Mucosa of descending colon (tissue), 3 donors: Measurements from ENCODE around the gene DNAJB13. TPM values are rescaled to one million over a fixed set of nuclear protein-coding genes. Genes with fewer than 3 reads are reported as not detected.
A peak's percentile ranks its signal among the peaks of the same experiment; 100 is the strongest.

Experiments used
- ATAC-seq: fragments of 200-7000 bp; cut with Tn5 transposase; one replicate; pipeline ENCODE4 v1.9.1; 2020; ENCODE audit warnings: mild to moderate bottlenecking, moderate library complexity
- DNase-seq, 3 donors: peaks; one replicate each; pipeline ENCODE4 v3.0.0-alpha.2; 2020
- H3K36me3 ChIP-seq: fragments of 200-600 bp; one replicate; pipeline ENCODE4 v1.8.0; 2021; ENCODE audit warnings: low read depth, mild to moderate bottlenecking
- H3K4me1 ChIP-seq: fragments of 200-600 bp; one replicate; pipeline ENCODE4 v1.8.0; 2021; ENCODE audit warnings: low read depth, mild to moderate bottlenecking
- H3K4me3 ChIP-seq: fragments of 200-600 bp; one replicate; pipeline ENCODE4 v1.8.0; 2021; ENCODE audit warnings: mild to moderate bottlenecking
- H3K9me3 ChIP-seq: fragments of 200-600 bp; one replicate; pipeline ENCODE4 v1.8.0; 2021; ENCODE audit warnings: mild to moderate bottlenecking
- intact Hi-C, 2 donors: fragments of 100-400 bp; cut with DNase I in 1 of 2; cut with micrococcal nuclease in 1 of 2; formaldehyde crosslinking; loops; one replicate each; pipeline versions ENCODE4 v1.11.0 to v1.11.1; 2022; cut with DNase I, micrococcal nuclease
- total RNA-seq, 3 donors: library from RNA; stranded (reverse); fragmentation: NEBNext Ultra II Directional in 2 of 3; extraction: Animal tissue kit (Norgen Biotek cat#: 25700) in 2 of 3; gene quantifications; one replicate each; pipeline versions ENCODE4 v1.2.1 to v1.2.4, GENCODE V29; 2021 to 2023
- TF ChIP-seq, protein P1 (sequence below): fragments of 200-600 bp; IDR thresholded peaks from one replicate; pipeline ENCODE4 v1.8.0; 2022; ENCODE audit warnings: antibody characterized with exemption, mild to moderate bottlenecking
- donor health status: DM: no; HTN: no; CAD: no; lungs with moderate emphysema.
- donor health status: DM: no; HTN: no; CAD: no.
- donor health status: DM: no; HTN: yes; CAD: no.

The DNAJB13 gene
- total RNA-seq, 3 donors from 2014 or later = not detected

DNA sequence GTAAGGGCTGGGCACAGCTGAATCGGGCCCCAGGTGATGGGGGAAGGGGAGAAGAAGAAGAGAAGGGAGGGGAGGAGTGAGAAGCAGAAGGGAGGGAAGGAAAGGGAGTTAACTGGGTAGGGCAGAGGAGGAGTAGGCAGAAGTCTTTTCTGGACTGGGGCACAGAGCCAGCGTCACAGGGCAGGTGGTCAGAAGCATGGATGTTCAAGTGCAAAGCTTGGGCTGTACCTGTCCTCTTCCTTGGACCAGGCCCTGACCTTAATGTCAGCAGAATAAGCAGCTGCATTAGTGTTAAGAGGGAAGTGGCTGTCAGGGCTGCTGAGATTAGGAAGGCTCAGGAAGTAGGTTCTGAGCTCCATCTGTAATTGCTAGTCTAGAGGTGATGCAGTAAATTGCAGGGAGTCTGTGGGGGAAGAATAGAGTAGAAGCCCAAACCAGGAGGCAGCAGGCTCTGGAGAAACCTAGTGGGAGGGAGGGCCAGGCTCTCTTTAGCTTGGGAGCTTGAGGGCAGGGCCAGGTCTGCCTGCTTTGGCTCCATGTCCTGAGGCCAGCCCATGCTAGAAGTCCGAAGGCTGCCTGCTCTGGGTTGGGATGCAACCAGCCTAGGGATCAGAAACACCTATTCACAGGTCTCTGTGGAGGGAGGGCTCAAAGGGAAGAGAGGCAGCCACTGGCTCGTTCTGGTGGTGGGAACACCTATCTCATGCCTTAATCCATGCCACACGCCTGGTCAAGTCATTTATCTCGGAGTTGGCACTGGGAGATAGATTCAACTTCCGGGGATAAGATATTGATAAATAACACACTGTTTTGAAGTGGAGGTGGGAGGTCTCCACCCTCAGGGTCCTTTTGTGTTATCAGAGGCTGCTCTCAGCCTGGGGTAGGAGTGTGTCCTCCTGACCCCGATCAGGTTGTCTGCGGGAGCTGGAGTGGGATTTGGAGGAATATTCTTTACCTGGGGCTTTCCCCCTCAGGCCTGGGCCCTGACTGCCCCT is 59.8 kb downstream of the DNAJB13 start:
- TF ChIP-seq, protein P1, sequence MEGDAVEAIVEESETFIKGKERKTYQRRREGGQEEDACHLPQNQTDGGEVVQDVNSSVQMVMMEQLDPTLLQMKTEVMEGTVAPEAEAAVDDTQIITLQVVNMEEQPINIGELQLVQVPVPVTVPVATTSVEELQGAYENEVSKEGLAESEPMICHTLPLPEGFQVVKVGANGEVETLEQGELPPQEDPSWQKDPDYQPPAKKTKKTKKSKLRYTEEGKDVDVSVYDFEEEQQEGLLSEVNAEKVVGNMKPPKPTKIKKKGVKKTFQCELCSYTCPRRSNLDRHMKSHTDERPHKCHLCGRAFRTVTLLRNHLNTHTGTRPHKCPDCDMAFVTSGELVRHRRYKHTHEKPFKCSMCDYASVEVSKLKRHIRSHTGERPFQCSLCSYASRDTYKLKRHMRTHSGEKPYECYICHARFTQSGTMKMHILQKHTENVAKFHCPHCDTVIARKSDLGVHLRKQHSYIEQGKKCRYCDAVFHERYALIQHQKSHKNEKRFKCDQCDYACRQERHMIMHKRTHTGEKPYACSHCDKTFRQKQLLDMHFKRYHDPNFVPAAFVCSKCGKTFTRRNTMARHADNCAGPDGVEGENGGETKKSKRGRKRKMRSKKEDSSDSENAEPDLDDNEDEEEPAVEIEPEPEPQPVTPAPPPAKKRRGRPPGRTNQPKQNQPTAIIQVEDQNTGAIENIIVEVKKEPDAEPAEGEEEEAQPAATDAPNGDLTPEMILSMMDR = no peak
- no peak for DNase-seq

DNA sequence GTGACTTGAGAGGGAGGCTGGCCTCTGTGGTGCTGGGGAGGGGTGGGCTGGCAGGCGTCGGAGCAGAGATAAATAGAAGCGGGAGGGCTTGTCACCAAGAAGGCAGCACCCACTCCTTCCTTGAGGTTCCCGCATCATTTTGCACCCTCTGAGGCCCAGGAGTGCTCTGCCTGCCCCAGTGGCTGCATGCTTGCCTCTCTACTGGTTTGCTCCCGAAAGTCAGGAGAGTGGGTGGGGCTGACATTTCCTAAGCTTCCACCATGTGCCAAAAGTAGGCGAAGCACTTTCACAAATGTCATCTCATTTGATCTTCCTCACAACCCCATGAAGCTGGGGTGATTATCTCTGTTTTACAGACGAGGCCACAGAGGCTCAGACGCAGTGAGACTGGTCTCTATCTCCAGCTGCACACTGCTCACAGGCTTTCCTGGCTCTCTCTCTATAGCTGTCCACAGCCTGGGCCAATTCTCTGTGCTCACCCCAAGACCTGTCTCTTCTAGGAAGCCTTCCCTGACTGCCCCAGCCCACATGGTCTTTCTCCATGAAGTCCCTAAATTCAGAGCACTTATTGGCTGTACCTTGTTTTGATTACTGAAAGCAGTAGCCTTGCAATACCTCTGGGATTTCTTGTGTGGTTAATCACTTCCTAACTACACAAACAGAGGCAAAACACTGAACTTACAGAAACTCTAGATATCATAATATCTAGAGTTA is 60.7 kb downstream of the DNAJB13 start:
- DNase-seq (no peak), ATAC-seq (peak; percentile 33)
- TF ChIP-seq, protein P1 = no peak

More for the DNA sequence above, 59.8 kb downstream of the DNAJB13 start:
- Histone ChIP-seq H3K4me1 (no peaks in the 10 kb centered on the region), H3K4me3 (no peak overlapping the region), H3K36me3 (no peaks in the 10 kb centered on the region), H3K9me3 (no peaks in the 10 kb centered on the region)
- intact Hi-C loops = no loop called here
- peak; percentile 13 for ATAC-seq

DNA sequence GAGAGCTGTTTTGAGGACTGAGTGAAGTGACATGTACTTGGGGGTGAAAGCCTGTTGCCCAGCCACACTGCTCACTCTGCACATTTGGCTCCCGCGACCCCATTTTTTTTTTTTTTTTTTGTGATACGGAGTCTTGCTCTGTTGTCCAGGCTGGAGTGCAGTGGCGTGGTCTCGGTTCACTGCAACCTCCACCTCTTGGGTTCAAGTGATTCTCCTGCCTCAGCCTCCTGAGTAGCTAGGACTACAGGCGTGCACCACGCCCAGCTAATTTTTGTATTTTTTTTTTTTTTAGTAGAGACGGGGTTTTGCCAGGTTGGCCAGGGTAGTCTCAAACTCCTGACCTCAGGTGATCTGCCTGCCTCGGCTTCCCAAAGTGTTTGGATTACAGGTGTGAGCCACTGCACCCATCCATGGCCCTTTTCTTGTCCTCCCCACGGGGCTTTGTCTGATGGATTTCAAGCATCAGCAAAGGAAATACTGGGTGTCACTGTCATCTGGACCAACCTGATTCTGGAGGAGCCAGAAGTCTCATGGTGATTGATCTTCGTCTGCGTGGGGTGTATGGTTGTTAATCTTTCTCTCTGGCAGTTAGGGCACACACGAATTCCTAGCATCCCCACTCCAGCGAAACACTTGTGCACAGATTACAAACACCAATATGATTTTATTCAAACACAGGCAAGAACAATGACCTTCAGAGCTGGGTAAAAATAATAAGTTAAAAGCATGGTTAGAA is 61.4 kb downstream of the DNAJB13 start:
- Histone ChIP-seq H3K36me3 (no peaks in the 10 kb centered on the region), H3K4me1 (no peaks in the 10 kb centered on the region), H3K9me3 (no peaks in the 10 kb centered on the region), H3K4me3 (no peak overlapping the region)
- DNase-seq (no peak), ATAC-seq (no peak)
- intact Hi-C loops = no loop called here
- TF ChIP-seq, protein P1 = no peak

More for the DNA sequence above, 60.7 kb downstream of the DNAJB13 start:
- no peaks in the 10 kb centered on the region for H3K4me1 ChIP-seq
- intact Hi-C loops = no loop called here
- no peak overlapping the region for H3K4me3 ChIP-seq
- no peaks in the 10 kb centered on the region for H3K9me3 ChIP-seq
- no peaks in the 10 kb centered on the region for H3K36me3 ChIP-seq

DNA sequence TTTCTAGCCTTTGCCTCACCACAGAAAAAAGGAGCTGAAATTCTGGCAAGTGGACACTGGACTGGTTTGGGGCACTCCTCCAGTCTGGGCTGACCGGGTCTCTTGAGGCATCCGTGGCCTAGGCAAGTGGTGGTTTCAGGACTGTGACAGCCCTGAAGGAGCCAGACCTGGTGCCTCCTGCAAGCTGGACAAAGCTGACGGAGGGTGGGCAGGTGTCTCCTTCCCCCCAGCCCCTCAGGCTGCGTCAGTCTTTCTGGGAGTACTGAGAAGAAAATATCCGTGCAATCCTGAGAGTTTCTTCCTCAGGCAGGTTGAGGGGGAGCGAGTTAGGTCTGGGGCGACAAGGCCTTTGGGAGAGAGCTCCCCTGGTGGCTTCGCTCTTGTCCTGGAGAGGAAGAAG is 62.3 kb downstream of the DNAJB13 start:
- ATAC-seq (no peak), DNase-seq (no peak)
- no peaks in the 10 kb centered on the region for H3K9me3 ChIP-seq
- intact Hi-C loops = no loop called here
- no peaks in the 10 kb centered on the region for H3K36me3 ChIP-seq
- TF ChIP-seq, protein P1 = no peak
- peaks cover 6% of the 10 kb centered on the region for H3K4me1 ChIP-seq
- no peak overlapping the region for H3K4me3 ChIP-seq

DNA sequence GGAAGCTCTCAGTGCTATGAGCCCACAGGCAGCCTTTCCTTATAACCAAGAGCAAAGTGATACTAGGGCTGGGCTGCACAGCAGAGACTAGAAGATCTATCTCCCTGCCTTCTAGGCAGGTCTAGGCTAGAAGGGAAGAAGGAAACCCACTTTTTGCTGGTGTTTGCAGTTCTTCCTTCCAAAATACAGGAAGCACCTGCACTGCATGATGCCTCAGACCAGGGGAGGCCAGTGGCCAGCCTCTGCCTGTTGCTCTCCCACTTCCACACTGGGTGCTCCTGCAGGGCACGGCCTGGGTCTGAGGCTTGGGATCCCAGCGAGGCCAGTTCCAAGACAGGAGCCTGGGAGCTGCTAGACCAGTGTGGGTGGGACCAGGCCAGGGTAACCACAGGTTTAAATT is 64.1 kb downstream of the DNAJB13 start:
- DNase-seq = peak in 1 of 3 donors; percentile 44

More for the DNA sequence above, 64.1 kb downstream of the DNAJB13 start:
- Histone ChIP-seq H3K9me3 (no peaks in the 10 kb centered on the region), H3K4me3 (no peak overlapping the region), H3K4me1 (peaks cover 23% of the 10 kb centered on the region), H3K36me3 (no peaks in the 10 kb centered on the region)
- intact Hi-C loops = no loop called here
- ATAC-seq = no peak
- TF ChIP-seq, protein P1 = no peak
